ENCODE measurements around the gene ABTB2. TPM values are rescaled to one million over a fixed set of nuclear protein-coding genes. Genes with fewer than 3 reads are reported as not detected.

Gene ABTB2
- total RNA-seq, 2 experiments from 2014 or later: 2.4 to 2.5 TPM

GRCh38 chr11:34299284-34299972 is 58.4 kb downstream of the ABTB2 start:
- H3K27ac Mint-ChIP-seq: no peak overlapping the region
- ChIA-PET CTCF (interaction anchor here (1.3 to 1.9 kb wide), 2 partner anchors 48 to 125 kb away, joined by 3 to 11 read pairs; no protein-coding TSS in a partner anchor), POLR2A (no interaction called here)
- no peaks in the 10 kb centered on the region for H3K36me3 Mint-ChIP-seq (ENCODE audit: low read depth)
- ATAC-seq: no peak
- no peaks in the 10 kb centered on the region for H3K9me3 Mint-ChIP-seq
- no peak for DNase-seq
- H3K27me3 Mint-ChIP-seq: no peaks in the 10 kb centered on the region
- H3K4me3 Mint-ChIP-seq: no peak overlapping the region
- intact Hi-C loops (cut with micrococcal nuclease): no loop called here
- H3K4me1 Mint-ChIP-seq (ENCODE audit: low read depth): peaks cover 11% of the 10 kb centered on the region
- TF ChIP-seq, protein P1, sequence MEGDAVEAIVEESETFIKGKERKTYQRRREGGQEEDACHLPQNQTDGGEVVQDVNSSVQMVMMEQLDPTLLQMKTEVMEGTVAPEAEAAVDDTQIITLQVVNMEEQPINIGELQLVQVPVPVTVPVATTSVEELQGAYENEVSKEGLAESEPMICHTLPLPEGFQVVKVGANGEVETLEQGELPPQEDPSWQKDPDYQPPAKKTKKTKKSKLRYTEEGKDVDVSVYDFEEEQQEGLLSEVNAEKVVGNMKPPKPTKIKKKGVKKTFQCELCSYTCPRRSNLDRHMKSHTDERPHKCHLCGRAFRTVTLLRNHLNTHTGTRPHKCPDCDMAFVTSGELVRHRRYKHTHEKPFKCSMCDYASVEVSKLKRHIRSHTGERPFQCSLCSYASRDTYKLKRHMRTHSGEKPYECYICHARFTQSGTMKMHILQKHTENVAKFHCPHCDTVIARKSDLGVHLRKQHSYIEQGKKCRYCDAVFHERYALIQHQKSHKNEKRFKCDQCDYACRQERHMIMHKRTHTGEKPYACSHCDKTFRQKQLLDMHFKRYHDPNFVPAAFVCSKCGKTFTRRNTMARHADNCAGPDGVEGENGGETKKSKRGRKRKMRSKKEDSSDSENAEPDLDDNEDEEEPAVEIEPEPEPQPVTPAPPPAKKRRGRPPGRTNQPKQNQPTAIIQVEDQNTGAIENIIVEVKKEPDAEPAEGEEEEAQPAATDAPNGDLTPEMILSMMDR (IDR thresholded peaks at IDR 0.05): no peak

DNA sequence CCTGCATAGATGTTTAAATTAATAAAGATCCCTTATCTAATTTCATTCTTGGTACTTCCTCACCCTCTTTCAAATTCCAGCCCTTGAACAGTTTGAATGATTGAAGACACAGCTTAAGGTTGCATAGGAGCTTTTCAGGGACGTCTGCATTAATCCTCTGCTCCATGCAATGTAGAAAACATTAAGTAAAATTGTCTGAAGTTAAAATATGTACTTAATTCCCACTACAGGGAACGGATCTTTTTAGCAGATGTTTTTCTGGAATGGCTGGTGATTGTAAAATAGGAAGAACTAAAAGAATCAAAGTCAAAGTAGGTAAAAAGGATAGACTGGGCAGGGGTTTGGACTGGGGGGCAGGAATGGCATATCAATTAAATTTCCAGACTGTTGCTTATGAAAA is 58.9 kb downstream of the ABTB2 start:
- ChIA-PET POLR2A (no interaction called here), CTCF (no interaction called here)
- TF ChIP-seq, protein P1 (IDR thresholded peaks at IDR 0.05): no peak
- DNase-seq (no peak), ATAC-seq (no peak)
- intact Hi-C loops (cut with micrococcal nuclease): no loop called here
- H3K36me3 Mint-ChIP-seq (ENCODE audit: low read depth): no peaks in the 10 kb centered on the region
- no peak overlapping the region for H3K4me3 Mint-ChIP-seq
- H3K27me3 Mint-ChIP-seq: no peaks in the 10 kb centered on the region
- H3K9me3 Mint-ChIP-seq: no peaks in the 10 kb centered on the region
- H3K4me1 Mint-ChIP-seq (ENCODE audit: low read depth): peaks cover 11% of the 10 kb centered on the region
- no peak overlapping the region for H3K27ac Mint-ChIP-seq

DNA sequence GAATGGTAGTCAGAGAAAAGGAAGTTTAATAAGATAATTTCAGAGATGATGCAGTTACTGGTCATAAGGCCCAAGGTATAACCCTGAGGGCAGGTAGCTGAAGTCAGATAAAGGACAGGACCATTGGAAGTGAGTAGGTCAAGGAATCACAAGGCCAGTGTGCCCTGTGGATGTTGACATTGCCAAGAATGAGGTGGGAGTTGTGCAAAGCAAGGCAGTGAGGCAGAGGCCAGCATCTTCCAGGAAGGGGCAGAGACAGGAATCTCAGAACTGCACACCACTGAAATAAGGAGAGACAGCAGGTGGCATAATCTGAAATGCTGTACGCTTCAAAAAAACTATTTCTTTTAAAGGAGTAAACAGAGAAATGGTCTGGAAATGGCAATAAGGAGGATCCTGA is 61.4 kb downstream of the ABTB2 start:
- H3K9me3 Mint-ChIP-seq: no peaks in the 10 kb centered on the region
- CTCF ChIA-PET: no interaction called here
- intact Hi-C loops (cut with micrococcal nuclease): no loop called here
- no peaks in the 10 kb centered on the region for H3K4me1 Mint-ChIP-seq (ENCODE audit: low read depth)
- ATAC-seq: no peak
- H3K4me3 Mint-ChIP-seq: no peak overlapping the region
- no peak for DNase-seq
- POLR2A ChIA-PET: interaction anchor here (0.6 kb wide), 1 partner anchor 65 kb away, joined by 3 read pairs; no protein-coding TSS in a partner anchor
- H3K27me3 Mint-ChIP-seq: no peaks in the 10 kb centered on the region
- H3K27ac Mint-ChIP-seq: no peak overlapping the region
- TF ChIP-seq, protein P1 (IDR thresholded peaks at IDR 0.05): no peak
- H3K36me3 Mint-ChIP-seq (ENCODE audit: low read depth): no peaks in the 10 kb centered on the region

GRCh38 chr11:34292546-34292945 is 65.3 kb downstream of the ABTB2 start:
- no peak overlapping the region for H3K4me3 Mint-ChIP-seq
- no peaks in the 10 kb centered on the region for H3K27me3 Mint-ChIP-seq
- no peak for DNase-seq
- no peaks in the 10 kb centered on the region for H3K4me1 Mint-ChIP-seq (ENCODE audit: low read depth)
- intact Hi-C loops (cut with micrococcal nuclease): no loop called here
- no peaks in the 10 kb centered on the region for H3K36me3 Mint-ChIP-seq (ENCODE audit: low read depth)
- no peak overlapping the region for H3K27ac Mint-ChIP-seq
- no peak for ATAC-seq
- ChIA-PET POLR2A (no interaction called here), CTCF (no interaction called here)
- TF ChIP-seq, protein P1 (IDR thresholded peaks at IDR 0.05): no peak
- no peaks in the 10 kb centered on the region for H3K9me3 Mint-ChIP-seq

DNA sequence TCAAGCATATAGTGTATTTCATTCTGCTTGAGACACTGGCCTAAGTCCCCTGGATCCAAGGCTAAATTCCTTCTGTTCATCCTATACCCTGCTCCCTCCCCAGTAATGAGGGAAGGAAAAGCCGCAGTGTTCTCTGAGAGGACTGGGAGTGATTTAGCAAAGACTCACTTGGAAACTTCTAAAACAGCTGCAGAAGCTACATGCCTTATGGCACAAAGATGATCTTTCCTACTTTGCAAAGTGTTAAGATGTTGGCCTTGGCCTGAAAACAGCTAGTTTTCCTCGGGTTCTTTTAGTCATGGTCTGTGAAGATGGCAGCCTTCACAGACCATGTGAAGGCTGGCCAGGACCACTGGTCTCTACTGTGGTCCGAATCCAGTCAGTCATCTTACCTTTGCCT is 65.7 kb downstream of the ABTB2 start:
- DNase-seq (no peak), ATAC-seq (no peak)
- Mint-ChIP-seq H3K9me3 (no peaks in the 10 kb centered on the region), H3K27ac (no peak overlapping the region), H3K36me3 (ENCODE audit: low read depth) (no peaks in the 10 kb centered on the region), H3K27me3 (no peaks in the 10 kb centered on the region), H3K4me3 (no peak overlapping the region), H3K4me1 (ENCODE audit: low read depth) (no peaks in the 10 kb centered on the region)
- ChIA-PET POLR2A (no interaction called here), CTCF (no interaction called here)
- intact Hi-C loops (cut with micrococcal nuclease): no loop called here
- TF ChIP-seq, protein P1 (IDR thresholded peaks at IDR 0.05): no peak

Measured in activated CD8-positive, alpha-beta T cell treated with anti-CD3 and anti-CD28 coated beads for 36 hours (primary cell).